Suprapubic skin (tissue), 4 donors: Measurements from ENCODE around the gene PSMD10. TPM values are rescaled to one million over a fixed set of nuclear protein-coding genes. Genes with fewer than 3 reads are reported as not detected.
A peak's percentile ranks its signal among the peaks of the same experiment; 100 is the strongest.

Source experiments
- DNase-seq, 2 donors: peaks; one replicate each; pipeline ENCODE4 v3.0.0-alpha.2; 2019; ENCODE audit warnings: low spot score in 2 of 2
- H3K27ac ChIP-seq: fragments of 200-600 bp; sonication (generic); one replicate; pipeline ENCODE4 v1.5.1; 2019
- H3K27me3 ChIP-seq: fragments of 200-600 bp; sonication (generic); one replicate; pipeline ENCODE4 v1.5.1; 2019
- H3K36me3 ChIP-seq: fragments of 200-600 bp; sonication (generic); one replicate; pipeline ENCODE4 v1.5.1; 2019
- H3K4me1 ChIP-seq: fragments of 200-600 bp; sonication (generic); one replicate; pipeline ENCODE4 v1.5.1; 2019
- H3K4me3 ChIP-seq: fragments of 200-600 bp; sonication (generic); one replicate; pipeline ENCODE4 v1.5.1; 2019; ENCODE audit warnings: mild to moderate bottlenecking
- H3K9me3 ChIP-seq: fragments of 200-600 bp; sonication (generic); one replicate; pipeline ENCODE4 v1.5.1; 2019
- EP300 ChIP-seq: sonication (generic); formaldehyde crosslinking; IDR thresholded peaks from one replicate; pipeline ENCODE4 v1.6.1; 2017; ENCODE audit warnings: antibody characterized with exemption
- POLR2A ChIP-seq, 2 donors: fragments of 450-650 bp; IDR thresholded peaks; one replicate each; pipeline ENCODE4 v1.6.1; 2017; ENCODE audit warnings: antibody characterized with exemption in 2 of 2, mild to moderate bottlenecking in 2 of 2, moderate library complexity in 2 of 2
- POLR2AphosphoS5 ChIP-seq, 3 donors: sonication (generic); formaldehyde crosslinking; IDR thresholded peaks; one replicate each; pipeline ENCODE4 v1.6.1; 2017; ENCODE audit warnings: antibody characterized with exemption in 3 of 3
- WGBS: methylation state at CpG from one replicate; pipeline ENCODE4 v1.1.5; 2018; 5-methylcytosine and 5-hydroxymethylcytosine counted together
- total RNA-seq, 4 donors: library from RNA; depleted of rRNA; stranded (reverse); fragments of >200 nt; gene quantifications; one replicate each; pipeline ENCODE4 v1.1.0, GENCODE V29; 2016
- TF ChIP-seq, protein P1 (sequence below), 2 donors: fragments of 200-600 bp in 1 of 2; fragments of 450-650 bp in 1 of 2; sonication (generic) in 1 of 2; IDR thresholded peaks; one replicate each; pipeline ENCODE4 v1.5.1; 2016 to 2019; ENCODE audit warnings: antibody characterized with exemption in 2 of 2, mild to moderate bottlenecking in 1 of 2, moderate library complexity in 1 of 2

The PSMD10 gene, protein sequence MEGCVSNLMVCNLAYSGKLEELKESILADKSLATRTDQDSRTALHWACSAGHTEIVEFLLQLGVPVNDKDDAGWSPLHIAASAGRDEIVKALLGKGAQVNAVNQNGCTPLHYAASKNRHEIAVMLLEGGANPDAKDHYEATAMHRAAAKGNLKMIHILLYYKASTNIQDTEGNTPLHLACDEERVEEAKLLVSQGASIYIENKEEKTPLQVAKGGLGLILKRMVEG
- 10 to 100 TPM; 28.6 to 42.0 (median 38.0) TPM for total RNA-seq

DNA sequence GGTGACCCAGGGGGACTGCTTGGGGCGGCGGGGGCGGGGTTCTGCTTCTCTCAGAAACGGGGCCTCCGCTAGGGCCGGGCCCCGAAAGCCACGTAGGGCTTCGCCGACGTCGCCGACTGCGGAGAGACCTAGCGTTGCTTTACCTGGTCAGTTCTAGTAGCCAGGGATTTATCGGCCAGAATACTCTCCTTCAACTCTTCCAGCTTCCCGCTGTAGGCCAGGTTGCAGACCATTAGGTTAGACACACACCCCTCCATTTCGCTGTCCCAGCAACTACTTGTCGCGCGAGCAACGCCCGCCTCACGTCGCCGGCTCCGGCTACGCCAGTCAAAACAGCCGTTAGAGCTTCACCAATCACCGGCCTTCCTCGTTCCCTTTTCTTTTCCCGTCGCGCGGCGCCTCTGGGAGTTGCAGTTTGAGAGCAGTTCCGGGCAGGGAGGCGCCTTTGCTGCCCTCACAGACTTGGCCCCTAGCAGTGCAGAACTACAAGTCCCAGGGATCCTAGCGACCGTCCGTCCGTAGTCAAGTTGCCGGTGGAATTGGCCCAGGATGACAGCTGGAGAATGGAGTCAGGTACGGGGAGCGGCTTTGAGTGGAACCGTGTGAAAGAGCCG, at the start of gene PSMD10, which contains the start of gene ATG4A:
TSS of gene PSMD10 (minus strand) at position 279 of the 614 bp plus-strand sequence. CDS start at position 257, 22 bp downstream.
TSS of gene ATG4A (plus strand) at position 515 of the 614 bp plus-strand sequence. CDS start at position 564, 49 bp downstream.
- Histone ChIP-seq H3K27ac (peak within 1 kb of the TSS; percentile 87), H3K4me3 (peak within 1 kb of the TSS; percentile 62), H3K4me1 (peaks cover 11% of the 10 kb centered on the region), H3K27me3 (no peaks in the 10 kb centered on the region), H3K36me3 (peaks cover 5% of the 10 kb centered on the region), H3K9me3 (no peaks in the 10 kb centered on the region)
- TF ChIP-seq, protein P1, sequence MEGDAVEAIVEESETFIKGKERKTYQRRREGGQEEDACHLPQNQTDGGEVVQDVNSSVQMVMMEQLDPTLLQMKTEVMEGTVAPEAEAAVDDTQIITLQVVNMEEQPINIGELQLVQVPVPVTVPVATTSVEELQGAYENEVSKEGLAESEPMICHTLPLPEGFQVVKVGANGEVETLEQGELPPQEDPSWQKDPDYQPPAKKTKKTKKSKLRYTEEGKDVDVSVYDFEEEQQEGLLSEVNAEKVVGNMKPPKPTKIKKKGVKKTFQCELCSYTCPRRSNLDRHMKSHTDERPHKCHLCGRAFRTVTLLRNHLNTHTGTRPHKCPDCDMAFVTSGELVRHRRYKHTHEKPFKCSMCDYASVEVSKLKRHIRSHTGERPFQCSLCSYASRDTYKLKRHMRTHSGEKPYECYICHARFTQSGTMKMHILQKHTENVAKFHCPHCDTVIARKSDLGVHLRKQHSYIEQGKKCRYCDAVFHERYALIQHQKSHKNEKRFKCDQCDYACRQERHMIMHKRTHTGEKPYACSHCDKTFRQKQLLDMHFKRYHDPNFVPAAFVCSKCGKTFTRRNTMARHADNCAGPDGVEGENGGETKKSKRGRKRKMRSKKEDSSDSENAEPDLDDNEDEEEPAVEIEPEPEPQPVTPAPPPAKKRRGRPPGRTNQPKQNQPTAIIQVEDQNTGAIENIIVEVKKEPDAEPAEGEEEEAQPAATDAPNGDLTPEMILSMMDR (IDR thresholded peaks at IDR 0.05) = no peak
- TF ChIP-seq POLR2A (IDR thresholded peaks at IDR 0.05) = peak in 1 of 2 donors; percentile 37
- TF ChIP-seq EP300 = no peak
- TF ChIP-seq POLR2AphosphoS5 (IDR thresholded peaks at IDR 0.05) = peak in 1 of 3 donors; percentile 53
- DNase-seq = peak; percentile 94
- 39% methylated on average over 35 of the region's 47 CpGs for WGBS

GRCh38 chrX:108138814-108139702, 47.7 kb upstream of the PSMD10 start:
- no peak for DNase-seq
- H3K9me3 ChIP-seq = no peaks in the 10 kb centered on the region
- no peak overlapping the region for H3K27ac ChIP-seq
- no peaks in the 10 kb centered on the region for H3K4me1 ChIP-seq
- no peak overlapping the region for H3K4me3 ChIP-seq
- WGBS = 58% methylated on average over 6 of the region's 7 CpGs
- H3K27me3 ChIP-seq = no peaks in the 10 kb centered on the region
- peaks cover 30% of the 10 kb centered on the region for H3K36me3 ChIP-seq
- no peak for TF ChIP-seq EP300
- no peak for TF ChIP-seq POLR2AphosphoS5 (IDR thresholded peaks at IDR 0.05)
- TF ChIP-seq, protein P1 (IDR thresholded peaks at IDR 0.05) = no peak
- no peak for TF ChIP-seq POLR2A (IDR thresholded peaks at IDR 0.05)

DNA sequence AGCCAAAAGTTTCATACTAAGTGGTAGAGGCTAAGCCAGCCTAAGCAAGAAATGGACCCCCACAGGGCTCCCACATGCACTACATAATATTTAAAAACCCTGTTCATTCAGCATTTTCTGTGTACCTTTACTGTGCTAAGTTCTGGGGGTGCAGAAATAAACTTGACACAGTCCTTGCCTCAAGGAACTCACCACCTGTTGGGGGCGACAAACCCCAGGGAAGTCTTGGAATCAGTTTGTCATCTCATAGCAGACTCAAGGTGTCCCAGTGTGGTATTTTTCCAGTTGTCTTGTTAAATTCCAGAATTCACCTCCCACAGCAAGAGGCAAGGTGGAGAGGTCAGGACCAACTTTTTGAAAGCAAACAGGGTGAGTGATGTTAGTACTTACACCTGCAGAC, 43.4 kb upstream of the PSMD10 start:
- Histone ChIP-seq H3K9me3 (no peaks in the 10 kb centered on the region), H3K4me3 (no peak overlapping the region), H3K4me1 (no peaks in the 10 kb centered on the region), H3K27me3 (no peaks in the 10 kb centered on the region), H3K27ac (no peak overlapping the region), H3K36me3 (peaks cover 26% of the 10 kb centered on the region)
- no peak for DNase-seq
- WGBS = 55% methylated on average over 1 of the region's 1 CpG
- TF ChIP-seq, protein P1 (IDR thresholded peaks at IDR 0.05) = no peak
- no peak for TF ChIP-seq POLR2AphosphoS5 (IDR thresholded peaks at IDR 0.05)
- no peak for TF ChIP-seq POLR2A (IDR thresholded peaks at IDR 0.05)
- no peak for TF ChIP-seq EP300

DNA sequence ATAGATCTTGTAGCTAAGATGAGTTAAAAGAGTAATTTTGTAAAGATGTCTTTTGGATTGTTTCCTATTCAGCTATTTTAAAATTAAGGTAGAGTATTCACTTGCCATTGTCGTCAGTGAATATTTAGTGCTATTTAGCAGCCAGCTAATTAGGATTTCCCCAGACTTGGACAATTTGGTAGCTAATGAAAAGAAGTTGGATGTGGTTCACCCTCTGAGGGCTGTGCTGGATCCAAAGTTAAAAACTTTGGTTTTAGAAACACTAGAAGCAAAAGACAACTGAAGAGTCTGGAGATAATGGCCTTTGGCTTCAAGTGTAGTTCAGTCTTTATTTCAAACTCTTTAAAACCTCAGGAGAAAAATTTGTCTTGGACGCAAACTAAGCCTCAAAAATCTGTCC, 41.5 kb upstream of the PSMD10 start:
- Histone ChIP-seq H3K4me1 (no peaks in the 10 kb centered on the region), H3K27me3 (no peaks in the 10 kb centered on the region), H3K9me3 (no peaks in the 10 kb centered on the region), H3K27ac (no peak overlapping the region), H3K4me3 (no peak overlapping the region), H3K36me3 (peaks cover 12% of the 10 kb centered on the region)
- WGBS = 71% methylated on average over 2 of the region's 2 CpGs
- no peak for TF ChIP-seq POLR2AphosphoS5 (IDR thresholded peaks at IDR 0.05)
- DNase-seq = no peak

DNA sequence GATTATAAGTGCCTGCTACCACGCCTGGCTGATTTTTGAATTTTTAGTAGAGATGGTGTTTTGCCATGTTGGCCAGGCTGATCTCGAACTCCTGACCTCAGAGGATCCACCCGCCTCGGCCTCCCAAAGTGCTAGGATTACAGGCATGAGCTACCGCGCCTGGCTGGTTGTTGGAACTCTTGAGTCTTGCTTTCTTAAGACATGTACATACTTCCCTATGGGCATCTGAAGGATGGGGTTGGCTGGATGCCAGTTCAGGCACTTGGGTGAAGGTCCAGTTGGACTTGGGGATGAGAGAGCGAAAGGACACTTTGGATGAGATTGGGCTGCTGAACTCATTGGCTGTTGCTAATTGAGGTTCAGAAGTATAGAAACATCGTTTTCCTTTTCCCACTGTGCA, 40.7 kb upstream of the PSMD10 start:
- Histone ChIP-seq H3K4me3 (no peak overlapping the region), H3K27me3 (no peaks in the 10 kb centered on the region), H3K36me3 (peaks cover 10% of the 10 kb centered on the region), H3K9me3 (no peaks in the 10 kb centered on the region), H3K27ac (no peak overlapping the region), H3K4me1 (no peaks in the 10 kb centered on the region)
- TF ChIP-seq, protein P1 (IDR thresholded peaks at IDR 0.05) = no peak
- TF ChIP-seq POLR2AphosphoS5 (IDR thresholded peaks at IDR 0.05) (no peak), EP300 (no peak), POLR2A (IDR thresholded peaks at IDR 0.05) (no peak)
- DNase-seq = no peak
- WGBS = 89% methylated on average over 8 of the region's 8 CpGs
